ENCODE measurements around the gene CALR. TPM values are rescaled to one million over a fixed set of nuclear protein-coding genes. Genes with fewer than 3 reads are reported as not detected.
A peak's percentile ranks its signal among the peaks of the same experiment; 100 is the strongest.
"Not testable (repeated sequence)": the region's sequence is repeated elsewhere in the genome, so short reads cannot be mapped to it uniquely, and the experiment has no call there.

Gene CALR
- total RNA-seq (2014; rRNA removed; shearing (Covaris generic)): 961 and 1,048 TPM in 2 replicates

DNA sequence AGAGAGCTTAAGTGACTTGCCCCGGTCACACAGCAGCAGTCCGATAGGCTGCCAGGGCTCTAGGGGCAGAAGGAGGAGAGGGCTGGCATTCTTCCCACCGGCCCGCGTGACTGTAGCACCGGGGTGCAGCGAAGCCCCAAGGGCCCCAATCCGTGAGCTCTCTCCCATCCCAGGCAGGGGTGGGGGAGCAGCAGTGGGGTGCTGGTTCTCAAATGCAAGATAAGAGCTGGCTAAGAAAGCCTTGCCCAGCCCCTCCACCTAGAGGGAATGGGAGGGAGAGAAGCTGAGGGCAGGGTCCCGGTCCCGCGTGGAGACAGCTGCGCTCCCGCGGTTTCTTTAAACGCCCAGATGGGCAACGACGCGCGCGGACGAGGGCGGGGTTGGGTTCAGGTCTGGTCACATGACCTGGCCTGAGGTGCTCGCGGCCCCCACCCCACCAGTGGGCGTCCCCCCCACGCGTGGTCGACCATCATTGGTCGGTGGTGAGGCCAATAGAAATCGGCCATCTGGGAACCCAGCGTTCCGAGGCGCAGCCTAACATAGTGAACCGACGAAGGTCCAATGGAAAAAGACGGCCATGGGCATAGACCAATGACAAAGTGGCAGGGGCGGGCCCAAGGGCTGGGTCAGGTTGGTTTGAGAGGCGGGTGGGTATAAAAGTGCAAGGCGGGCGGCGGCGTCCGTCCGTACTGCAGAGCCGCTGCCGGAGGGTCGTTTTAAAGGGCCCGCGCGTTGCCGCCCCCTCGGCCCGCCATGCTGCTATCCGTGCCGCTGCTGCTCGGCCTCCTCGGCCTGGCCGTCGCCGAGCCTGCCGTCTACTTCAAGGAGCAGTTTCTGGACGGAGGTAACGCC is at the start of gene CALR:
Gene CALR (plus strand): TSS at position 683 of the 852 bp plus-strand sequence. CDS start 71 bp downstream, at position 754.
- DNase-seq (ENCODE audit: low read depth): peak; percentile 99

DNA sequence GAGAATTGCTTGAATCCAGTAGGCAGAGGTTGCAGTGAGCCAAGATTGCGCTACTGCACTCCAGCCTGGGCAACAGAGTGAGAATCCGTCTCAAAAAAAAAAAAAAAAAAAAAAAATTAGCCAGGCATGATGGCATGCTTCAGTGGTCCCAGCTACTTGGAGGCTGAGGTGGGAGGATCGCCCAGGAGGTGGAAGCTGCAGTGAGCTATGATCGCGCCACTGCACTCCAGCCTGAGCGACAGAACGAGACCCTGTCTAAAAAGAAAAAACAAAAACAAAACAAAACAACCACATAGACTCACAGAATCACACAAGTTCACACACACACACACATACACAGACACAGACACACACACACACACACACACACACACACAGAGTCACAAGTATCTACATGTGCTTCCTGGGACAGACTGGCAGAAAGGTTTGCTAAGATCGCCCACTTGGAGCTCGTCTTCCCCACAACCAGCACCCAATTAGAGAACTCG is 48.1 kb upstream of the CALR start:
- not testable (repeated sequence) for DNase-seq (ENCODE audit: low read depth)

DNA sequence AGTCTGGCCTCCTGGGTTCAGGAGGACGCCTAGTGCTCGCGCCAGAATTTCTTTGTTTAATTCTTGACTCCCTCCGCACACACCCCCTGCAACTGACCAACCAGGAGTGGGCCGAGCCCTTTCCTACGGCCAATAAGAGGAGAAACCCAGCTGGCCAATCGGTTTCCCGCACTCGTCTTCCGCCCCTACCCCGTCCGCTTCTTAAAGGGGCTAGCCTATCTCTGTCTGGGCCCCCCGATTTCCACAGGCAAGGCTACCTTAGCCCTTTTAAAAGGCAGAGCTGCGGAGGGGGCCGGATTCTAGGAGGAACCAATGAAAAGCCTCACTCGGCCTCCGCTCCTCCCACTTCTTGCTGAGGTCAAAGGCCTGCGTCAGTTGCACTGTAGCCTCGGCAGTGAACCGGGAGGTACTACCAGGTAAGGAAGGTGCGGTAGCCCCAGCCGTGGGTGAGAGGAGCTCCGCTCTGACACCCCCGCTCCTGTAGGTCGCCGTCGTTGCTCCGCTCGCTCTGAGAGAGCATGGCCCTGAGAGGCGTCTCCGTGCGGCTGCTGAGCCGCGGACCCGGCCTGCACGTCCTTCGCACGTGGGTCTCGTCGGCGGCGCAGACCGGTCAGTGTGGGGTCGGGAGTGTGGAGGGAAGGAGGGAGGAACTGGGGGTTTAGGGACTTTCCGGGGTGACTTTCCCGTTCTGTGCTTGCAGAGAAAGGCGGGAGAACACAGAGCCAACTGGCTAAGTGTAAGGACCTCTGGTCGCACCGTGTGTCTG is 47.4 kb upstream of the CALR start, which contains the start of gene GCDH:
Gene GCDH (plus strand): TSS at position 374 of the 766 bp plus-strand sequence. CDS start 145 bp downstream, at position 519.
- DNase-seq (ENCODE audit: low read depth): peak; percentile 99

DNA sequence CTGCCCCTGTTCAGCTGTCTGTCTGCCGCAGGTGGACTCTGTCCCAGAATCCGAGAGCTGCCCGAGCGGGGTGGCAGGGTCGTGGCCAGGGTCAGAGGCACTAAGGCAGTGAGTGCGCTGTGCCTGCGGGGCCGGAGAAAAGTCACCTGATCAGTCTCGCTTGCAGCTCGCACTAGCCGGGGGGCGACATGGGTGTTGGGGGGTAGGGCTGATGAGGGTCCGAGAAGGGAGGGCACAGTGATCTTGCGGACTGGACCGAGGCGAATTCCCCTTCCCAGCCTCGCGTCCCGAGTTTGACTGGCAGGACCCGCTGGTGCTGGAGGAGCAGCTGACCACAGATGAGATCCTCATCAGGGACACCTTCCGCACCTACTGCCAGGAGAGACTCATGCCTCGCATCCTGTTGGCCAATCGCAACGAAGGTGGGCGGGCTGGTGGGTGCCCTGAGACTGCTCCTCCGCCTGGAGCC is 46.8 kb upstream of the CALR start:
- DNase-seq (ENCODE audit: low read depth): no peak

DNA sequence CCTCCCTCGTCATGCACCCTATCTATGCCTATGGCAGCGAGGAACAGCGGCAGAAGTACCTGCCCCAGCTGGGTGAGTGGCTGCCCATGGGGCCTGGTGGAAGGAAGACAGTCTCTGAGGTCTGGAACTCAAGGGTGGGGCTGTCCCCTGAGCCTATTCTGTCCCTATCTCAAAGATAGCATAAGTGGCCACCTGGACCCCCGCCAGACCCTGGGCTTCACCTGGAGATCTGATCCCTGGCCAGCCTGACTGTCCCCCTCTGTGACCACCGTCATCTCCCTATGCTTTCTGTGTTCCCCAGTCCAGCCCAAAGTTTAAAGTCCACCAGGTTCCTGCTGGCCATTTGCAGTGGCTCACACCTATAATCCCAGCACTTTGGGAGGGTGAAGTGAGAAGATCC is 44.8 kb upstream of the CALR start:
- no peak for DNase-seq (ENCODE audit: low read depth)

DNA sequence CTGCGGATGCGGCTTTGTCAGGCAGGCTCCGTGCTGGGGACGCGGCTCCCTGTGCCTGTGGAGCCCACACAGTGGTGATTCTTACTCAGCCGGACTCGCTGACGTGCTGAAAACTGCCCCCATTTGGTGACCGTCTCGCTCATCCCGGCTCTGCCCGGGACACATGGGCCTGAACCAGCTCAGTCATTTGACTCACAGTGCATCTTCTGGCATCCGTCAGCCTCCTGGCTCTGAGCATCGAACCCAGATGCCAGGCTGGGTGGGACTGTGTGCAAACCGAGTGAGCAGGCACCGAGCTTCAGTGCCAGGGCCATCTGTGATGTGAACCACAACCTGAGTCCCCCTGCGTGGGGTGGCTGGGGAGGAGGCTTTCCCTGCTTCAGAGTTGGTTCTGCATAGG is 41.9 kb upstream of the CALR start:
- DNase-seq (ENCODE audit: low read depth): no peak

DNA sequence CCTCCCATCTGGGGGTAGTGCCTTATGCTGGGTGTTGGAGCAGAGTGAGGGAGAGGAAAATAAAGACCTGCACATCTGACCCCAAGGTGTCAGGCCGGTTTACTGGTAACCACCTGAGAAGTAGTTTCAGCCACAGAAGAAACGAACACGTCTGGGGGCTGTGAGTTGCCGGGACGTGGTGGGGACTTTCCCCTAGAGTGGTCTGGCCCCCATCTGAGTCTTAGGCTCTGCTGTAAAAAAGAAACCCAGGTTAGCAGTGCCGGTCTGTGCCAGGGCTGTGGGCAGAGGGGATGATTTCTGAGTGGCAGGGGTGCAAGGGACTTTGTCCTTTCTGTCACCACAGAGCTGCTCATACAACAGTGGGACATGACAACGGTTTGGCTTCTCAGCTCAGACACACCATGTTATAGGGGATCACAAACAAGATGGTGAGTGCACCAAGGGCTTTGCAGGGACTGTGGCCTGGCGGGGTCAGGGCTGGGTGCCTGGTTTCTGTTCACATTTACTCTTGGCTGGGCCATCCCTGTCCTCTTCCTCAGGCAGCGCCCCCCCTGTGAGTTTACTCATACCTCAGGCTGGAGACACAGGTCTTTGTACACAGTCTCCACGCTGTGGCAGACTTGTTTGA is 38.4 kb upstream of the CALR start:
- no peak for DNase-seq (ENCODE audit: low read depth)

DNA sequence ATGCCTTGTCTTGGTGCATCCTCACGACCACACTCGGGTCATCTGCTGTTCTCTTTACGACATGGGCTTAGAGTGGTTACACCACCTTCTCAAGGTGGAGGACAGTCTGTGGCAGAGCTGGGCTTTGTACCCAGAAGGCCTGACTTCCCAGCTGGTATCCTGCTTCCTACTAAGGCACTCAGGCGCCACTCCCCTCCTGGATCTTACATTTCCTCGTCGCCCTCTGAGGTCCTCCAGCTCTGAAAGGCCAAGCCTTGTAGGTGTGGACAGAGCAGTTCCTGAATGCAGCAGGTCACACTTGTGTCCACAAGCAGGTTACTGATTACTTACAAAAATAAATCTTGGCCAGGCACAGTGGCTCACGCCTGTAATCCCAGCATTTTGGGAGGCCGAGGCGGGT is 31.2 kb upstream of the CALR start:
- DNase-seq (ENCODE audit: low read depth): no peak

DNA sequence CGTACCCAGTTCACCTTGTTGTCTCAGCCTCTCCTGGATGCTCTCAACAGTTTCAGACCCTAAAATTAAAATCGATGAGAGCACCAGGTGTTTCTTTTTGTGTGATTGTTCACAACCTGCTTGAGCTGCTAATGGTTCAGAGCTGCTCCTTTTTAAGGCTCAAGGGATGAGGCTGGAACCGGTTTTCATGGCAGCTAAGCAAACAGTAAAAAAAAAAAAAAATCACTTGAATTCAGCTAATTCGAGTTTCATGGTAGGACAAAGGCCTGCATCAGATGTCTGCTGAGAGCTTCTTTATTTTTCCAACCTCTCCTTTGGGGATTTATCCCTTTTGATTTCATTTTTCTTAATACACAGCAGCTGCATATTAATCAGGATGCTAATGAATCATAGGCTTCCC is 25.8 kb upstream of the CALR start:
- DNase-seq (ENCODE audit: low read depth): no peak

DNA sequence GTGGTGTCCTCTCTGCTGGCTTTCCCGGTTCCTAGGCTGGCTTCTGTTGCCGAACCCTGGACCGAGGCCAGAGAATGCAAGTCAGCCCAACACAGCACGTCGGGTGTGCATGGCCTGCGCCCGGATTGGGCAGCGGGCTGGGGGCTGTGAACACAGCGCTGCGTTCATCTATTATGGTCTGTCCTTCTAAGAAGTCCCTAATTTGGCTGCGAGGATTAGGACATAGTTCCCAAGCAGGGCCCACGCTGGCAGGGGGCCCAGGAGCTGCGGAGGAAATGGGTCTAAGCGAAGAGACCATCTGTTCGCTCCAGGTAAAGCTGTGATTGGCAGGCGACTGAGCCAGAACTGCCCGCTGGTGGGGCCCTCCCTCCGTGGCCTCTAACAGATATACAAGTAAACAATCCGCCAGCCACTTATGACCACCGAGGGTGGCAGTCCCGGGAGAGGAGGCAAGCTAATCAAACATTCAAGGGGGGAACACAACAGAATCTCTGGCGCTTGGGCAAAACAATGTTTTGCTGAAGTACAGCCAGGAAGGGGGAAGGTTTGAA is 25.3 kb upstream of the CALR start:
- no peak for DNase-seq (ENCODE audit: low read depth)

DNA sequence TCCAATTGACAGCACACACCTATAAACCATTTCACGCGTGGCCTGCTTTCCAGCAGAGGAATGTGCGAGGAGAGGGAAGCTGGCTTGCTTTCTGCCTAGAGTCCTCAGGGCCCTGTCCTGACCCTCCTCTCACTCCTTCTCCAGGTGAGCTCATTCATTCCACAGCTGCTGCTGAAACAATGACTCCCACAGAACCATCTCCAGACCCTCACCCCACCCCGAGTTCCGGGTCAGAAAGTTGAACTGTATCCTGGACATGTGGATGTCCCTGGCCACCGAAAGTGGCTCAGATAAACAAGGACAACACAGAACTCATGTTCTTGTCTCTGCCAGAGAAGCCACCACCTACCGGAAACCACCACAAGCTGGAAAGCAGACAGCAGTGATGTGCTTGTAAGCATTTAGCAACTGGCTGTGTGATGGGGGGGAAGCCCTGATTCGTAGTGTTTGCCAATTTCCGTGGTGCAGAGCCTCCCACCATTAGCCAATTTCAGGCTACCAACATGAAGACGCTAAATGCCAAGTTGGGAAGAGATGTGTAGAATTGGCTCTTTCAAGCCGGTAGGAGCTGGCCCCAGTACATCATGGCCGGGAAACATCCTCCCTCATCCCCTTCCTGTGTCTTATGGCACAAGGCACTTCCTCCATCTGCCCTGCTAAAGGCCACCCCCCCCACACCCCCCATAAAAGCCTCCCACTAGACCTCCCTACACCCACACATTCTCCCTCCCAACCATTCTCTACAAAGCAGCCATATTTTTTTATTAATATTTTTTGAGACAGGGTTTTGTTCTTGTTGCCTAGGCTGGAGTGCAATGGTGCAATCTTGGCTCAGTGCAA is 24.3 kb upstream of the CALR start:
- no peak for DNase-seq (ENCODE audit: low read depth)

DNA sequence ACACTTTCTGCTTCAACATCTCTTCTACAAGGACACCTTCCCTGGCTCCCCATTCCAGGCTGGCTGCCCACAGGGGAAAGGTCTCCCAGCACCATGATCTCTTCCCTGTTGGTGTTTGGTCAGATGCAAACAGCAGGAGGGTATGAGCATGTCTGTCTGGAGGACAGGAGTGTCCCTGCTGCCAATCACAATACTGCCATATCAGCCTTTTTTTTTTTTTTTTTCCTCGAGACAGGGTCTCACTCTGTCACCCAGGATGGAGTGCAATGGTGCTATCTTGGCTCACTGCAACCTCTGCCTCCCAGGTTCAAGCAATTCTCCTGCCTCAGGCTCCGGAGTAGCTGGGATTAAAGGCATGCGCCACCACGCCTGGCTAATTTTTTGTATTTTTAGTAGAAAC is 22.5 kb upstream of the CALR start:
- DNase-seq (ENCODE audit: low read depth): not testable (repeated sequence)

DNA sequence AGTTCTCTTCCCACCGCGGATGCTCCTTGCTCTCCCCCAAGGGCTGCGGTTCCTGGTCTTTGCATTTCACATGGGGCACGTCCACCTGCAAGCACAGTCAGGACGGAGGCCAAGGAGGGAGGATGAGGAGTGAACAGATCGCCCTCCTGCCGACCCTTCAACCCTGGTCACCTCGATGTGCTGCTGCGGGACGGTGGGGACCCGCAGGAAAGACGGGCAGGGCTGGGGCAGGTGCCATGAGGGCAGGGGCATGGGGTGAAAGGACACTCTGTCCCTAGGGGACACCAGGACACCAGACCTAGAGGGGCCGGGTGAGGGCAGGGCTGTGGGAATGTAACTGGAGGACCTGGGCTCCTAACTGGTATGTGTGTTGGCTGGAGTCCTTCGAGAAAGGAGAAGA is 20.2 kb upstream of the CALR start:
- DNase-seq (ENCODE audit: low read depth): no peak

DNA sequence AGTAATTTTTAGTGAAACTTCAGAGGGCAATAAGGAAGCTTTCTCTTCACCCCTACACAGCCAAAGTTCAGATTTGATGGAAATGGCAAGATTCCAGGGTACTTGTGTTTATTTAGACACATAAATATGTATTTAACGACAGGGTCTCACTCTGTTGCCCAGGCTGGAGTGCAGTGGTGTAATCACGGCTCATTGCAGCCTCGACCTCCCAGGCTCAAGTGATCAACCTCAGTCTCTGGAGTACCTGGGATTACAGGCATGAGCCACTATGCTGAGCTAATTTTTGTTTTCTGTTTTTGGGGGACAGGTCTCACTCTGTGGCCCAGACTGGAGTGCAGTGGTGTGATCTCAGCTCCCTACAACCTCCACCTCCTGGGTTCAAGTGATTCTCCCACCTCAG is 17.4 kb upstream of the CALR start:
- DNase-seq (ENCODE audit: low read depth): no peak

DNA sequence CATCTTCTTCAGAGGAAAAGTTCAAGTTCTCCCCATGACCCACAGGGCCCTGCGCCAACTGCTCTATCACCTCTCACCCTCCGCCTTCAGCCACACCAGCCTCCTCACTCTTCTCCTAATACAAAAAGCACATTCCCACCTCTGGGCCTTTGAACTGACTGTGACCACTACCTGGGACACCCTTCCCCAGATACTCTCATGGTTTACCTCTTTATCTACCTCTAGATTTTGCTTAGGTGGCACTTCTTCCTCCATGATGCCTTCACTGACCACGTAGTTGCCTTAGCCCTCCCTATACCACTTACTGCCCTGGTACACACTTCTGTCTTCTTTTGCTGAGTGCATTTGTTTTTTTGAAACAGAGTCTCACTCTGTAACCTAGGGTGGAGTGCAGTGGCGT is 15.4 kb upstream of the CALR start:
- DNase-seq (ENCODE audit: low read depth): no peak

DNA sequence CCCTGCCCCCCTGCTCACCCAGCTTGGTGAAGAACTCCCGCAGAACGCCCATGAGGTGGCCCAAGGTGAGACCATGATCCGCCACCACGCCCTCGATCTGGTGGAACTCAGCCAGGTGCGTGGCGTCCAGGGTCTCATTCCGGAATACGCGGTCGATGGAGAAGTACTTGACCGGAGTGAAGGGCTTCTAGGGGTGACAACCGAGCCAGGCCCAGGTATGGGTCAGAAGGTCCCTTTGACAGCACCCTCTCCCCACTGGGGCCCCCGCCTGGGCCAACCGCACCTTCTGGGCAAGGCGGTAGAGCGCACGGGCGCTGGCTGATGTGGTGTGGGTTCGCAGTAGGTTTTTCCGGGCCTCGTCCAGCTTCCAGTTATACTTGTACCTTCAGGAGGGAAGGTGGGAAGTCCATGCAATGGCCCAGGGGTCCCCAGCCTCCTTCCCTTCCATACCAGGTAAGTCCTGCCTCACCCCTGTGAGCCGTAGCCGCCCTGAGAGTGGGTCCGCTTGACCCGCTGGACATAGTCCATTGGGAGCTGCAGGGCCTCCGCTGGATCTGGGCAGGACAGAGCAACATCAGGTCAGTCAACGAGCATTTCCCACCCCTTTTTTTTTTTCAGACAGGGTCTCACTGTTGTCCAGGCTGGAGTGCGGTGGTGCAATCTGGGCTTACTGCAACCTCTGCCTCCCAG is 13.6 kb upstream of the CALR start:
- no peak for DNase-seq (ENCODE audit: low read depth)

DNA sequence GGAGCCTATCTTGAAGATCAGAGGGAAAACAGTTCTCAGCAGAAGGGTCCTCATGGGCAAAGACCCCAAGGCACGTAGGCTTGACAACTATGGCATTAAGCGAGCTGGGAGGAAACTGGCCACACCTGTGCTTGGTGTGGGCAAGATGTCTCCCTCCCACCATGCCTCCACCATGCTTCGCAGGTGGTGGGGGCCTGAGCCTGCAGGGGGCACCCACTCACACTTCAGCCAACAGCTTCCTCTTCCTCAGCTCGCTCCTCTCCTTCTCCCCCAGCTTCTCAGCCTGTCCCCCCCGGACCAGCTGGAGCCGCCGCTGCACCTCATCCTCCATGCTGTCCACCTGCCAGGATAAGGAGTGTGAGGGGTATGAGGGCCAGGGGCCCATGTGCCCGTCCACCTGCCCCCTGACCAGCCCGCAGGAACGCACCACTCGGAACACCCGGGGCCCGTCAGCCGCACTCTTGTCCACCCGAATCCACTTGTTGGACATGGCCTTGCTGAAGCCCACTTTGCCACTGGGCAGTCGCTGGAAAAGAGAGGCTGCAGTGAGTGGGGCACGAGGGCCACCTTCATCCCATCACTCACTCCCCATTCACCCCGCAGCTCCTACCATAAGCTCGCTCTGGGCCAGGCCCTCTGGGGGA is 8.3 kb upstream of the CALR start:
- DNase-seq (ENCODE audit: low read depth): no peak

DNA sequence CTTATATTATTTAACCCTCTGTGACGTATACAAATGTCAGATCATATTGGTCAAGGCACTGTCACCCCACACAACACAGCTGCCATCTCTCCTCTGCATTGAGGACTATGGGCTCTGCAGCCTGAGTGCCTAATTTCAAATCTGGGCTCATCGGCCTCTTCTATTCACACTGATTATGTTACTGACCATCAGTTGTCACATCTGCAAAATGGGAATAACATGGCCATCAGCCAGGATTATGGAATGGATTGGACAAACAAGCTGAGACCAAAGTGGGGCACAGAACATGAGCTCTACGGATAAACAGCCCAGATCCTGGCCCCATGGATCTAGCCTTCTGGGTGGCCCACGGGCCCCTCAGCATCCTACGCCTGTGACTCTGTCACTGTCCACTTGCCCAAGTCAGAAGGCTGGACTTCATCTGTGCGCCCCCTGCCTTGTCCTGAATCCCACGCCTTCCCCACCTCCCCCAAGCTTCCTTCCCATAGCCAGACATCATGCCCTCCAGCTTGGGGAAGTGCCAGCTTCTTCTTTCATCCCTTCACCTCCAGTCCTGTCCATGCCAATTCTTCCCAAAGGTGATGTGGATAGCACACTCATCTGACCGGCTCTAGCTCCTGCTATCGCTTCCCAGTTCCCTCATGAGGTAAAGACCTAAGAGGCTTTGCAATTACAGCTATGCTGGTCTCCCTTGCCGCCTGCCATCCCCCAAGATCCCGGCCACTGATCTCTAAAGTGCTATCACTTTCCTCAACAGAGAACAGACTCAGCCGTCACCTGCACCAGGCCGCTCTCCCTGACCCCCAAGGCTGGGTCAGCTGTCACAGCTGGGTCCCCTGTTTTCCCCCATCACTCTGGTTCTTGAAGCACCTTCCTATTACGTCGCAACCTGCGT is 5.8 kb upstream of the CALR start:
- no peak for DNase-seq (ENCODE audit: low read depth)
